Ovary (tissue), 9 donors: ENCODE data around the gene FTO. TPM values are rescaled to one million over a fixed set of nuclear protein-coding genes. Genes with fewer than 3 reads are reported as not detected.

ENCODE experiments used
- DNase-seq, 5 donors: peaks; one replicate each; pipeline ENCODE4 v3.0.0-alpha.2; 2019 to 2020
- H3K27ac ChIP-seq, 2 donors: fragments of 200-600 bp; one replicate each; pipeline versions ENCODE4 v1.5.1 to v1.8.0; 2019 to 2022
- H3K27me3 ChIP-seq: fragments of 200-600 bp; one replicate; pipeline ENCODE4 v1.8.0; 2022
- H3K36me3 ChIP-seq: fragments of 200-600 bp; sonication (generic); one replicate; pipeline ENCODE4 v1.5.1; 2019
- H3K4me1 ChIP-seq: one replicate; pipeline ENCODE4 v1.8.1; 2013; ENCODE audit warnings: mild to moderate bottlenecking, moderate library complexity; ENCODE audit not compliant: insufficient read depth
- H3K4me3 ChIP-seq: fragments of 200-600 bp; sonication (generic); one replicate; pipeline ENCODE4 v1.5.1; 2017
- H3K9me3 ChIP-seq, 2 donors: fragments of 200-600 bp in 1 of 2; sonication (generic) in 1 of 2; one replicate each; pipeline versions ENCODE4 v1.5.1 to v1.8.1; 2013 to 2019; ENCODE audit warnings: mild to moderate bottlenecking in 1 of 2, moderate library complexity in 1 of 2
- CTCF ChIP-seq, 3 donors: fragments of 450-650 bp in 2 of 3; fragments of 200-600 bp in 1 of 3; IDR thresholded peaks; one replicate each; pipeline versions ENCODE4 v1.5.1 to v1.8.0; 2016 to 2022; ENCODE audit warnings: antibody characterized with exemption in 3 of 3, mild to moderate bottlenecking in 1 of 3
- EP300 ChIP-seq: sonication (generic); formaldehyde crosslinking; IDR thresholded peaks from one replicate; pipeline ENCODE4 v1.6.1; 2017; ENCODE audit warnings: antibody characterized with exemption
- POLR2A ChIP-seq: fragments of 450-650 bp; IDR thresholded peaks from one replicate; pipeline ENCODE4 v1.6.1; 2017; ENCODE audit warnings: antibody characterized with exemption, mild to moderate bottlenecking, moderate library complexity
- WGBS, 3 donors: extraction: QIAGEN DNeasy Blood & Tissue Kit in 1 of 3; methylation state at CpG; one replicate each; pipeline versions ENCODE4 v1.1.5 to v1.1.7; 2013 to 2017; 5-methylcytosine and 5-hydroxymethylcytosine counted together
- intact Hi-C, 4 donors: fragments of 100-400 bp; cut with DNase I; formaldehyde crosslinking; loops; one replicate each; pipeline versions ENCODE4 v1.11.0 to v1.15.1; 2022 to 2023
- polyA plus RNA-seq, 2 donors: library from polyadenylated mRNA; stranded (reverse); fragments of 200-250 nt in 1 of 2; fragments of 350-450 nt in 1 of 2; fragmentation: Illumina TruSeq in 1 of 2; extraction: RNeasy Lipid Tissue Mini Kit (QIAGEN cat#74804) in 1 of 2; gene quantifications; one replicate each; pipeline ENCODE4 v1.2.3, GENCODE V29; 2013 to 2014
- total RNA-seq, 7 donors: library from RNA; depleted of rRNA in 2 of 7; stranded (reverse); fragments of >200 nt in 2 of 7; fragmentation: NEBNext Ultra II Directional in 3 of 7; extraction: Animal tissue kit (Norgen Biotek cat#: 25700) in 3 of 7; gene quantifications; one replicate each; pipeline versions ENCODE4 v1.1.0 to v1.2.4, GENCODE V29; 2016 to 2023
- donor health status: DM: no; HTN: no; CAD: no; lungs with moderate emphysema.
- donor health status: DM: no; HTN: no; CAD: no.
- donor health status: Bipolar disorder and iron deficiency.
- donor health status: DM: yes; HTN: yes; CAD: no.
- donor health status: DM: no; HTN: no; CAD: no.
- donor health status: DM: yes; HTN: yes; CAD: no.

FTO gene
- total and polyA plus RNA-seq, 9 donors, result 43.6 to 128 (median 91.4) TPM

GRCh38 chr16:53717577-53717976 lies 13.6 kb downstream of the FTO start:
- intact Hi-C loops, result no loop called here
- H3K4me3 ChIP-seq, result no peak overlapping the region
- DNase-seq, result no peak
- peaks cover 2% of the 10 kb centered on the region for H3K4me1 ChIP-seq
- H3K9me3 ChIP-seq, result no peaks in the 10 kb centered on the region
- H3K36me3 ChIP-seq, result no peaks in the 10 kb centered on the region
- no peak for TF ChIP-seq CTCF (IDR thresholded peaks at IDR 0.05)
- TF ChIP-seq POLR2A, result no peak
- TF ChIP-seq EP300, result no peak
- no peaks in the 10 kb centered on the region for H3K27me3 ChIP-seq
- H3K27ac ChIP-seq, result no peak overlapping the region
- WGBS, 3 donors, result 76 to 84% (median 81%) methylated on average over 3 of the region's 3 CpGs

GRCh38 chr16:53721017-53721416 lies 17.1 kb downstream of the FTO start:
- H3K36me3 ChIP-seq, result no peaks in the 10 kb centered on the region
- no peaks in the 10 kb centered on the region for H3K9me3 ChIP-seq
- no peak for DNase-seq
- WGBS, 3 donors, result 89 to 93% (median 90%) methylated on average over 5 of the region's 5 CpGs
- H3K27ac ChIP-seq, result no peak overlapping the region
- H3K4me3 ChIP-seq, result no peak overlapping the region
- H3K27me3 ChIP-seq, result no peaks in the 10 kb centered on the region
- TF ChIP-seq EP300 (no peak), POLR2A (no peak), CTCF (IDR thresholded peaks at IDR 0.05) (no peak)
- H3K4me1 ChIP-seq, result no peaks in the 10 kb centered on the region
- intact Hi-C loops, result no loop called here

GRCh38 chr16:53726625-53727024 lies 22.7 kb downstream of the FTO start:
- no peaks in the 10 kb centered on the region for H3K9me3 ChIP-seq
- intact Hi-C loops, result no loop called here
- H3K27ac ChIP-seq, result no peak overlapping the region
- H3K36me3 ChIP-seq, result no peaks in the 10 kb centered on the region
- DNase-seq, result no peak
- no peak for TF ChIP-seq CTCF (IDR thresholded peaks at IDR 0.05)
- TF ChIP-seq POLR2A, result no peak
- no peak for TF ChIP-seq EP300
- H3K4me1 ChIP-seq, result peaks cover 2% of the 10 kb centered on the region
- no peaks in the 10 kb centered on the region for H3K27me3 ChIP-seq
- H3K4me3 ChIP-seq, result no peak overlapping the region

- Histone ChIP-seq H3K4me3 (no peak overlapping the region), H3K4me1 (peaks cover 6% of the 10 kb centered on the region), H3K27ac (no peak overlapping the region), H3K36me3 (no peaks in the 10 kb centered on the region), H3K9me3 (no peaks in the 10 kb centered on the region), H3K27me3 (no peaks in the 10 kb centered on the region)
- DNase-seq, result no peak
- 83 to 88% (median 84%) methylated on average over 3 of the region's 3 CpGs for WGBS, 3 donors
- intact Hi-C loops, result no loop called here
- TF ChIP-seq POLR2A (no peak), CTCF (IDR thresholded peaks at IDR 0.05) (no peak), EP300 (no peak)
These were observed 26.7 kb downstream of the FTO start for GRCh38 chr16:53730693-53731092.
